Heart left ventricle (tissue), 16 donors: ENCODE results near the gene LNX1. TPM values are rescaled to one million over a fixed set of nuclear protein-coding genes. Genes with fewer than 3 reads are reported as not detected.

Experiments used
- ATAC-seq, 4 donors: fragments of 200-7000 bp; cut with Tn5 transposase; one replicate each; pipeline ENCODE4 v1.9.1; 2020 to 2022; ENCODE audit warnings: moderate library complexity in 4 of 4, mild to moderate bottlenecking in 3 of 4, moderate number of reproducible peaks in 1 of 4
- DNase-seq, 5 donors: peaks; one replicate each; pipeline ENCODE4 v3.0.0-alpha.2; 2020
- H3K27ac ChIP-seq, 12 donors: fragments of 200-600 bp; sonication (generic) in 4 of 12; one replicate each; pipeline versions ENCODE4 v1.5.0 to v1.8.0; 2016 to 2022; ENCODE audit warnings: mild to moderate bottlenecking in 2 of 12
- H3K27me3 ChIP-seq, 9 donors: fragments of 200-600 bp; sonication (generic) in 2 of 9; one replicate each; pipeline versions ENCODE4 v1.5.1 to v1.8.0; 2016 to 2022; ENCODE audit warnings: mild to moderate bottlenecking in 3 of 9
- H3K36me3 ChIP-seq, 9 donors: fragments of 200-600 bp; sonication (generic) in 2 of 9; one replicate each; pipeline versions ENCODE4 v1.5.0 to v1.8.0; 2018 to 2022; ENCODE audit warnings: mild to moderate bottlenecking in 2 of 9
- H3K4me1 ChIP-seq, 12 donors: fragments of 200-600 bp; sonication (generic) in 4 of 12; one replicate each; pipeline versions ENCODE4 v1.5.0 to v1.8.0; 2016 to 2022; ENCODE audit warnings: mild to moderate bottlenecking in 3 of 12
- H3K4me3 ChIP-seq, 12 donors: fragments of 200-600 bp; sonication (generic) in 4 of 12; one replicate each; pipeline versions ENCODE4 v1.5.0 to v1.8.0; 2017 to 2022; ENCODE audit warnings: mild to moderate bottlenecking in 9 of 12, moderate library complexity in 4 of 12
- H3K9me3 ChIP-seq, 12 donors: fragments of 200-600 bp; sonication (generic) in 4 of 12; one replicate each; pipeline versions ENCODE4 v1.5.0 to v1.8.0; 2016 to 2022; ENCODE audit warnings: mild to moderate bottlenecking in 1 of 12
- POLR2A ChIP-seq, 2 donors: fragments of 450-650 bp; IDR thresholded peaks; one replicate each; pipeline ENCODE4 v1.6.1; 2017; ENCODE audit warnings: antibody characterized with exemption in 2 of 2, mild to moderate bottlenecking in 2 of 2, moderate library complexity in 2 of 2
- WGBS, 4 donors: extraction: QIAGEN DNeasy Blood & Tissue Kit in 2 of 4; methylation state at CpG; one replicate each; pipeline versions ENCODE4 v1.1.5 to v1.1.7; 2013 to 2018; 5-methylcytosine and 5-hydroxymethylcytosine counted together
- intact Hi-C, 10 donors: fragments of 100-400 bp; cut with DNase I; formaldehyde crosslinking; loops; one replicate each; pipeline versions ENCODE4 v1.11.1 to v1.14.2; 2022
- polyA plus RNA-seq, 2 donors: library from polyadenylated mRNA; stranded (reverse); fragments of 200-250 nt; gene quantifications; one replicate each; pipeline ENCODE4 v1.2.3, GENCODE V29; 2013
- total RNA-seq, 9 donors: library from RNA; depleted of rRNA in 2 of 9; stranded (reverse); fragments of >200 nt in 2 of 9; fragmentation: NEBNext Ultra II Directional in 3 of 9; extraction: Animal tissue kit (Norgen Biotek cat#: 25700) in 3 of 9; gene quantifications; one replicate each; pipeline versions ENCODE4 v1.1.0 to v1.2.4, GENCODE V29; 2016 to 2023
- TF ChIP-seq, protein P1 (sequence below), 12 donors: fragments of 200-600 bp; sonication (generic) in 4 of 12; IDR thresholded peaks; one replicate each; pipeline versions ENCODE4 v1.5.0 to v1.8.0; 2018 to 2022; ENCODE audit warnings: antibody characterized with exemption in 12 of 12, mild to moderate bottlenecking in 5 of 12
- donor health status: ischemic (EF 13 %, LVEDD 7.1; RV severe dilation, severe dysfunction).
- donor health status: healthy with polysubstance abuse.
- donor health status: DM: no; HTN: yes; CAD: no.
- donor health status: DM: no; HTN: no; CAD: no.
- donor health status: ischemic (EF 25% LVEDD 6.9; RV normal size, moderate dysfunction).
- donor health status: ischemic (EF 25% LVEDD 5.7; RV mildly dilated, moderate dysfunction).
- donor health status: healthy.
- donor health status: DM: yes; HTN: yes; CAD: no.
- donor health status: ischemic (EF 35%, LVEDD 5.7; RV mildly dilated, moderate dysfunction).
- donor health status: nonischemic (EF 11% LVEDD 7.7; RV severe dilation, severe dysfunction).
- donor health status: DM: yes; HTN: yes; CAD: no.
- donor health status: PGD.
- donor health status: ischemic (EF 29% LVEDD 5.4; RV normal size, mild dysfunction).
- donor health status: nonischemic (EF 23%, LVEDD 6.1; RV moderate dilation, normal function).

The LNX1 gene
- total and polyA plus RNA-seq, 11 donors: 3.4 to 15.7 (median 6.7) TPM

DNA sequence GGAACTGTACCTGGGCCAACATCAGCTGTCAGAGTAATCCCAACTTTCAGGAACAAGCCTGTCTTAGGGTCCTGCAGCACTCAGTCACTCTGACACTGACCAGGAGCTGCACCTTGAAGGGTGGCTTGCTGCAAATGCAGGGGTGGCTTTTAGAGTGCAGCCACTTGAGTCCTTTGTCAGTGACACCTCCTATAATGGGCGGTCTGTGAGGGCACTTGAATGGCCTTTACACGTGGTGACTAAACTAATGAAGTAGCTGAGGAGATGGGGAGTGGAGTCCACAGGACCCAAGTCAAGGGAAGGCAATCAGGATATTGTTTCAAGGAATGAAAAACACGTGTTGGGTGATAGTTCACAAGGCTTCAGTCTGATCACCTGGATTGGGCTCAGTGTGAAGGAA is 11.1 kb upstream of the LNX1 start:
- Histone ChIP-seq H3K4me3 (no peak overlapping the region), H3K27me3 (no peaks in the 10 kb centered on the region), H3K9me3 (peaks cover 0 to 4% (median 0%) of the 10 kb centered on the region in 12 donors), H3K36me3 (no peaks in the 10 kb centered on the region), H3K4me1 (peaks cover 0 to 7% (median 0%) of the 10 kb centered on the region in 12 donors), H3K27ac (no peak overlapping the region)
- ATAC-seq: peak in 1 of 4 donors; percentile 18
- intact Hi-C loops: loop anchor here in 1 of 10 donors (10.0 kb wide), 1 partner anchor 108 kb away; no protein-coding TSS in a partner anchor
- no peak for DNase-seq
- 72 to 79% (median 77%) methylated on average over 3 of the region's 3 CpGs for WGBS, 4 donors
- no peak for TF ChIP-seq POLR2A (IDR thresholded peaks at IDR 0.05)
- TF ChIP-seq, protein P1, sequence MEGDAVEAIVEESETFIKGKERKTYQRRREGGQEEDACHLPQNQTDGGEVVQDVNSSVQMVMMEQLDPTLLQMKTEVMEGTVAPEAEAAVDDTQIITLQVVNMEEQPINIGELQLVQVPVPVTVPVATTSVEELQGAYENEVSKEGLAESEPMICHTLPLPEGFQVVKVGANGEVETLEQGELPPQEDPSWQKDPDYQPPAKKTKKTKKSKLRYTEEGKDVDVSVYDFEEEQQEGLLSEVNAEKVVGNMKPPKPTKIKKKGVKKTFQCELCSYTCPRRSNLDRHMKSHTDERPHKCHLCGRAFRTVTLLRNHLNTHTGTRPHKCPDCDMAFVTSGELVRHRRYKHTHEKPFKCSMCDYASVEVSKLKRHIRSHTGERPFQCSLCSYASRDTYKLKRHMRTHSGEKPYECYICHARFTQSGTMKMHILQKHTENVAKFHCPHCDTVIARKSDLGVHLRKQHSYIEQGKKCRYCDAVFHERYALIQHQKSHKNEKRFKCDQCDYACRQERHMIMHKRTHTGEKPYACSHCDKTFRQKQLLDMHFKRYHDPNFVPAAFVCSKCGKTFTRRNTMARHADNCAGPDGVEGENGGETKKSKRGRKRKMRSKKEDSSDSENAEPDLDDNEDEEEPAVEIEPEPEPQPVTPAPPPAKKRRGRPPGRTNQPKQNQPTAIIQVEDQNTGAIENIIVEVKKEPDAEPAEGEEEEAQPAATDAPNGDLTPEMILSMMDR (IDR thresholded peaks at IDR 0.05): no peak

- DNase-seq (peak in 3 of 5 donors; percentile 11 to 33 (median 25)), ATAC-seq (peak in 2 of 4 donors; percentile 49 to 59)
Observed at GRCh38 chr4:53601251-53601764, 10.0 kb upstream of the LNX1 start.

DNA sequence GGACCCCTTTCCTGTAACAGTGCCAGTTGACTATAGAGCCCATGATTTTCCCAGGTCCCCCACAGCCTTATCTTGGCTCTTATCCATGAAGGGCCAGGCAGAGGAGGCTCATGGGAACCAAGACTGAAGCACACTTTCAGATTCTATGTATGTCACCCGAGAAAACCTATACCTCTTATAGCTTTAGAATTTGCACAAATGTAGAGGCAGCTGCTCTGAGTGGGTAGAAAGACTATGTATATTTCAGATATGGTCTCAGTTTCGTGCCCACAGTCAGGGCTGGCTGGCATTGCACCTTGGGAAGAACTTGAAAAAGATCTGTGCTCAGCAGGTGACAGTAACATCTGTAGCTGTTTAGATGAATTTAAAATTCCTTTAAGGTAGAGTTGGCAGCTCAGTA is 8.3 kb upstream of the LNX1 start:
- no peak for TF ChIP-seq POLR2A (IDR thresholded peaks at IDR 0.05)
- TF ChIP-seq, protein P1 (IDR thresholded peaks at IDR 0.05): no peak
- no peak for ATAC-seq
- Histone ChIP-seq H3K27me3 (no peaks in the 10 kb centered on the region), H3K4me1 (peaks cover 0 to 7% (median 0%) of the 10 kb centered on the region in 12 donors), H3K9me3 (no peaks in the 10 kb centered on the region), H3K4me3 (no peak overlapping the region), H3K36me3 (no peaks in the 10 kb centered on the region), H3K27ac (no peak overlapping the region)
- intact Hi-C loops: loop anchor here in 1 of 10 donors (10.0 kb wide), 1 partner anchor 105 kb away; no protein-coding TSS in a partner anchor
- WGBS, 4 donors: 85 to 93% (median 93%) methylated on average over 2 of the region's 2 CpGs
- DNase-seq: no peak

More at GRCh38 chr4:53601251-53601764, 10.0 kb upstream of the LNX1 start:
- WGBS, 4 donors: 73 to 84% (median 76%) methylated on average over 6 to 9 of the region's 9 CpGs
- Histone ChIP-seq H3K4me3 (no peak overlapping the region), H3K36me3 (no peaks in the 10 kb centered on the region), H3K27me3 (no peaks in the 10 kb centered on the region), H3K27ac (no peak overlapping the region), H3K4me1 (peaks cover 0 to 7% (median 0%) of the 10 kb centered on the region in 12 donors), H3K9me3 (peaks cover 0 to 4% (median 0%) of the 10 kb centered on the region in 12 donors)
- no peak for TF ChIP-seq POLR2A (IDR thresholded peaks at IDR 0.05)
- TF ChIP-seq, protein P1 (IDR thresholded peaks at IDR 0.05): peak in 6 of 12 donors; percentile 21 to 43 (median 35)
- intact Hi-C loops: loop anchor here in 1 of 10 donors (10.0 kb wide), 1 partner anchor 107 kb away; no protein-coding TSS in a partner anchor

DNA sequence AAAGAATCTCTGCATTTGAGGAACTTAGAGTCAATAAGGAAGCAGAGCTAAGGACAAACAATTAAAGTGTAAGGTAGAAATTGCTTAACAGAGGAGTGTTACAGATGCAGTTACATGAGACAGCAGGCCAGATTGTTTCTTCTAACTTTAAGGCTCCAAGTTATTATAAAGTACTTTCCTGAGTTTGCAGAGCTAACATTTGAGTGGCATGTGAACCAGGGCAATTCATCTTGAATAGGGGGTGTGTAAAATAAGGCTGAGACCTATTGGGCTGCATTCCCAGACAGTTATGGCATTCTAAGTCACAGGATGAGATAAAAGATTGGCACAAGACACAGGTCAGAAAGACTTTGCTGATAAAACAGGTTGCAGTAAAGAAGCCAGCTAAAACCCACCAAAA is 7.6 kb upstream of the LNX1 start:
- intact Hi-C loops: no loop called here
- no peak overlapping the region for H3K4me3 ChIP-seq

More for the DNA sequence above, 7.6 kb upstream of the LNX1 start:
- ATAC-seq (no peak), DNase-seq (no peak)
- TF ChIP-seq, protein P1 (IDR thresholded peaks at IDR 0.05): no peak
- TF ChIP-seq POLR2A (IDR thresholded peaks at IDR 0.05): no peak
- H3K4me1 ChIP-seq: peaks cover 0 to 7% (median 0%) of the 10 kb centered on the region in 12 donors
- H3K36me3 ChIP-seq: no peaks in the 10 kb centered on the region
- H3K27ac ChIP-seq: no peak overlapping the region
- H3K27me3 ChIP-seq: no peaks in the 10 kb centered on the region
- no peaks in the 10 kb centered on the region for H3K9me3 ChIP-seq
